H1 (cell line): ENCODE measurements around the gene DTNB. TPM values are rescaled to one million over a fixed set of nuclear protein-coding genes. Genes with fewer than 3 reads are reported as not detected.

Experiments
- CTCF ChIA-PET: fragments of 300-600 bp; sonication (Branson Sonifier 250); formaldehyde crosslinking; loops from one replicate; lab custom pipeline; 2021; ENCODE audit not compliant: partially characterized antibody; lab: Charles Lee
- POLR2A ChIA-PET: fragments of 300-600 bp; sonication (Branson Sonifier 250); formaldehyde crosslinking; loops from one replicate; lab custom pipeline; 2021; ENCODE audit warnings: inconsistent platforms; ENCODE audit not compliant: partially characterized antibody; lab: Charles Lee
- DNase-seq, 2 experiments: peaks; one replicate each; pipeline versions ENCODE4 v3.0.0 to v3.0.0-alpha.2; 2010 to 2022; ENCODE audit warnings: low spot score in 2 of 2, low read depth in 1 of 2, mixed read lengths in 1 of 2
- FAIRE-seq: peaks from 2 replicates; lab custom pipeline; 2011; peaks lifted over from hg19 to GRCh38; lab: Jason Lieb, UNC
- H2AFZ ChIP-seq: 2 replicates; pipeline ENCODE4 v1.8.1; 2012; ENCODE audit warnings: low read length, inconsistent platforms
- H2AK5ac ChIP-seq: 2 replicates; pipeline ENCODE4 v1.6.1; 2013; ENCODE audit warnings: low read depth, low read length
- H2BK120ac ChIP-seq: replicated peaks from 2 replicates; pipeline ENCODE3; 2013; ENCODE audit warnings: low read depth, low read length, inconsistent platforms
- H2BK12ac ChIP-seq: 2 replicates; pipeline ENCODE4 v1.6.1; 2013; ENCODE audit warnings: low read depth, low read length
- H2BK15ac ChIP-seq: 2 replicates; pipeline ENCODE4 v1.6.1; 2013; ENCODE audit warnings: low read length
- H2BK20ac ChIP-seq: 2 replicates; pipeline ENCODE4 v1.6.1; 2013; ENCODE audit warnings: low read length
- H2BK5ac ChIP-seq: 2 replicates; pipeline ENCODE4 v1.6.1; 2013; ENCODE audit warnings: low read depth, low read length
- H3K14ac ChIP-seq: 2 replicates; pipeline ENCODE4 v1.6.1; 2013; ENCODE audit warnings: inconsistent platforms; ENCODE audit not compliant: insufficient read length
- H3K18ac ChIP-seq: 2 replicates; pipeline ENCODE4 v1.6.1; 2013; ENCODE audit warnings: low read length; ENCODE audit errors: extremely low read depth
- H3K23ac ChIP-seq: 2 replicates; pipeline ENCODE4 v1.6.1; 2013; ENCODE audit warnings: inconsistent platforms; ENCODE audit not compliant: insufficient read length
- H3K23me2 ChIP-seq: 2 replicates; pipeline ENCODE4 v1.6.1; 2013; ENCODE audit warnings: low read depth, low read length
- H3K27ac ChIP-seq: 2 replicates; pipeline ENCODE4 v1.6.1; 2011; ENCODE audit warnings: low read depth, low read length, inconsistent platforms
- H3K27me3 ChIP-seq, 4 experiments: replicated peaks in 1 of 4; 1 replicate in 1 of 4; 2 replicates in 3 of 4; pipeline versions ENCODE4 v1.6.1 to v1.8.1; 2011 to 2013; ENCODE audit warnings: low read length in 3 of 4, mild to moderate bottlenecking in 3 of 4, inconsistent platforms in 2 of 4, mixed read lengths in 2 of 4, moderate library complexity in 1 of 4; ENCODE audit not compliant: control insufficient read depth in 3 of 4, insufficient read depth in 3 of 4; ENCODE audit errors: extremely low read depth in 1 of 4
- H3K36me3 ChIP-seq, 4 experiments: 2 replicates each; pipeline versions ENCODE4 v1.6.1 to v1.8.1; 2011 to 2013; ENCODE audit warnings: mild to moderate bottlenecking in 4 of 4, low read length in 3 of 4, moderate library complexity in 2 of 4, control low read depth in 1 of 4, inconsistent platforms in 1 of 4; ENCODE audit not compliant: insufficient read depth in 4 of 4, control insufficient read depth in 2 of 4
- H3K4ac ChIP-seq: replicated peaks from 2 replicates; pipeline ENCODE3; 2013; ENCODE audit warnings: low read length, low read depth, mixed read lengths, inconsistent platforms; ENCODE audit not compliant: insufficient read length
- H3K4me1 ChIP-seq, 4 experiments: replicated peaks in 1 of 4; 1 replicate in 1 of 4; 2 replicates in 3 of 4; pipeline versions ENCODE4 v1.6.1 to v1.8.1; 2011 to 2013; ENCODE audit warnings: low read length in 3 of 4, inconsistent platforms in 2 of 4, mixed read lengths in 1 of 4; ENCODE audit not compliant: insufficient read depth in 4 of 4, control insufficient read depth in 3 of 4
- H3K4me2 ChIP-seq, 2 experiments: 2 replicates each; pipeline versions ENCODE4 v1.6.1 to v1.8.1; 2011 to 2013; ENCODE audit warnings: low read depth in 2 of 2, low read length in 2 of 2, control low read depth in 1 of 2, inconsistent platforms in 1 of 2, mild to moderate bottlenecking in 1 of 2; ENCODE audit not compliant: insufficient read depth in 1 of 2
- H3K4me3 ChIP-seq, 4 experiments: fragments of 200-600, 300-600 bp in 1 of 4; sonication (generic), shearing (Covaris generic), sonication (Bioruptor Twin) in 1 of 4; 2 replicates each; pipeline versions ENCODE4 v1.5.1 to v1.8.1; 2011 to 2016; ENCODE audit warnings: low read length in 4 of 4, low read depth in 3 of 4, control low read depth in 2 of 4, inconsistent platforms in 2 of 4, mild to moderate bottlenecking in 2 of 4, mixed read lengths in 1 of 4, moderate library complexity in 1 of 4; ENCODE audit not compliant: insufficient read depth in 2 of 4; ENCODE audit errors: extremely low read depth in 1 of 4
- H3K56ac ChIP-seq: replicated peaks from 2 replicates; pipeline ENCODE3; 2013; ENCODE audit warnings: low read depth, mild to moderate bottlenecking, mixed read lengths, low read length, inconsistent platforms; ENCODE audit not compliant: insufficient read length
- H3K79me1 ChIP-seq: 2 replicates; pipeline ENCODE4 v1.6.1; 2013; ENCODE audit warnings: low read depth, low read length, control low read depth
- H3K79me2 ChIP-seq, 2 experiments: 2 replicates each; pipeline versions ENCODE4 v1.6.1 to v1.8.1; 2012 to 2013; ENCODE audit warnings: low read length in 2 of 2, mild to moderate bottlenecking in 2 of 2, inconsistent platforms in 1 of 2; ENCODE audit not compliant: insufficient read depth in 2 of 2, control insufficient read depth in 1 of 2
- H3K9ac ChIP-seq, 4 experiments: replicated peaks in 1 of 4; 1 replicate in 1 of 4; 2 replicates in 3 of 4; pipeline versions ENCODE4 v1.6.1 to v1.8.1; 2011 to 2013; ENCODE audit warnings: low read depth in 3 of 4, low read length in 3 of 4, control low read depth in 2 of 4, mild to moderate bottlenecking in 2 of 4, moderate library complexity in 2 of 4, inconsistent platforms in 1 of 4; ENCODE audit errors: extremely low read depth in 1 of 4
- H3K9me3 ChIP-seq, 2 experiments: 2 replicates each; pipeline versions ENCODE4 v1.6.1 to v1.8.1; 2012 to 2013; ENCODE audit warnings: mild to moderate bottlenecking in 2 of 2, moderate library complexity in 2 of 2, control low read depth in 1 of 2, inconsistent platforms in 1 of 2, low read depth in 1 of 2, low read length in 1 of 2, mixed read lengths in 1 of 2; ENCODE audit not compliant: insufficient read depth in 2 of 2
- H4K20me1 ChIP-seq, 2 experiments: replicated peaks in 1 of 2; 2 replicates each; pipeline versions ENCODE3 to v1.8.1; 2011 to 2013; ENCODE audit warnings: inconsistent platforms in 2 of 2, low read length in 2 of 2, mild to moderate bottlenecking in 1 of 2; ENCODE audit not compliant: insufficient read depth in 2 of 2, control insufficient read depth in 1 of 2
- H4K5ac ChIP-seq: 2 replicates; pipeline ENCODE4 v1.6.1; 2013; ENCODE audit warnings: low read length, low read depth, mixed read lengths, inconsistent platforms; ENCODE audit not compliant: insufficient read length
- H4K8ac ChIP-seq: 2 replicates; pipeline ENCODE4 v1.8.0; 2013; ENCODE audit warnings: mild to moderate bottlenecking, moderate library complexity, low read length, inconsistent platforms; ENCODE audit not compliant: insufficient read depth; ENCODE audit errors: extremely low read depth
- H4K91ac ChIP-seq: replicated peaks from 2 replicates; pipeline ENCODE3; 2013; ENCODE audit warnings: low read length, mixed read lengths, inconsistent platforms; ENCODE audit not compliant: insufficient read length
- ASH2L ChIP-seq: fragments of 200-600, 300-600 bp; sonication (generic); IDR thresholded peaks from one replicate; pipeline ENCODE4 v1.7.1; 2017; ENCODE audit warnings: low read length
- BCL11A ChIP-seq, 2 experiments: IDR thresholded peaks; one replicate each; pipeline ENCODE4 v1.6.1; 2011; ENCODE audit warnings: low read depth in 2 of 2, low read length in 2 of 2, mild to moderate bottlenecking in 2 of 2
- CREB1 ChIP-seq: IDR thresholded peaks from 2 replicates; pipeline ENCODE4 v1.6.1; 2012; ENCODE audit warnings: inconsistent platforms
- EP300 ChIP-seq, 2 experiments: IDR thresholded peaks; 1 replicate in 1 of 2; 2 replicates in 1 of 2; pipeline ENCODE4 v1.6.1; 2011 to 2012; ENCODE audit warnings: low read depth in 2 of 2, low read length in 2 of 2, mild to moderate bottlenecking in 2 of 2, borderline replicate concordance in 1 of 2, inconsistent platforms in 1 of 2, moderate library complexity in 1 of 2
- KDM4A ChIP-seq: IDR thresholded peaks from one replicate; pipeline ENCODE4 v1.7.1; 2012; ENCODE audit warnings: low read depth, mild to moderate bottlenecking, moderate library complexity, low read length, inconsistent platforms; ENCODE audit not compliant: severe bottlenecking
- NANOG ChIP-seq: IDR thresholded peaks from 2 replicates; pipeline ENCODE4 v1.6.1; 2011; ENCODE audit warnings: low read length, low read depth, mild to moderate bottlenecking, inconsistent platforms; ENCODE audit not compliant: insufficient read depth, poor library complexity, severe bottlenecking
- POU5F1 ChIP-seq: IDR thresholded peaks from 2 replicates; pipeline ENCODE4 v1.6.1; 2011; ENCODE audit warnings: low read depth, mild to moderate bottlenecking, low read length, moderate library complexity
- RXRA ChIP-seq: IDR thresholded peaks from 2 replicates; pipeline ENCODE4 v1.6.1; 2011; ENCODE audit warnings: low read depth, mild to moderate bottlenecking, low read length, moderate library complexity; ENCODE audit not compliant: insufficient read depth
- SRF ChIP-seq: IDR thresholded peaks from 2 replicates; pipeline ENCODE4 v1.6.1; 2011; ENCODE audit warnings: mild to moderate bottlenecking, low read depth, low read length, moderate library complexity
- SUZ12 ChIP-seq: fragments of 200-600 bp; sonication (generic); IDR thresholded peaks from 2 replicates; pipeline ENCODE4 v1.6.1; 2012; ENCODE audit warnings: mild to moderate bottlenecking, inconsistent platforms, low read length, moderate library complexity, mixed read lengths
- TAF7 ChIP-seq: optimal IDR thresholded peaks from 2 replicates; pipeline ENCODE3; 2011; ENCODE audit warnings: low read depth, mild to moderate bottlenecking, inconsistent platforms, low read length, moderate library complexity, borderline replicate concordance
- WGBS, 2 experiments: shearing (Covaris generic) in 1 of 2; methylation state at CpG; one replicate each; pipeline versions ENCODE4 v1.1.6 to v1.1.7; 2013 to 2015; ENCODE audit warnings: low lambda C conversion rate in 2 of 2, mixed read lengths in 2 of 2, inconsistent platforms in 1 of 2, low coverage in 1 of 2, missing lambda C conversion rate in 1 of 2; ENCODE audit not compliant: insufficient replicate concordance in 2 of 2, insufficient coverage in 1 of 2, insufficient read length in 1 of 2; ENCODE audit errors: extremely low coverage in 1 of 2, missing lambda C conversion rate in 1 of 2; 5-methylcytosine and 5-hydroxymethylcytosine counted together
- polyA plus RNA-seq, 7 experiments: library from polyadenylated mRNA; depleted of rRNA in 3 of 7; stranded (reverse) in 5 of 7; unstranded in 2 of 7; fragments of >200 nt in 5 of 7; fragments of 200-250 nt in 2 of 7; gene quantifications; 1 replicate in 5 of 7; 2 replicates in 1 of 7; 4 replicates in 1 of 7; pipeline versions ENCODE4 v1.2.1 to v1.2.3, GENCODE V29; 2011 to 2013; ENCODE audit warnings: missing spikeins in 2 of 7, mixed read lengths in 2 of 7
- total RNA-seq: library from RNA; stranded (reverse); fragmentation: NEBNext Ultra II Directional; extraction: Animal tissue kit (Norgen Biotek cat#: 25700); gene quantifications from 2 replicates; pipeline ENCODE4 v1.2.1, GENCODE V29; 2021
- TF ChIP-seq, protein P1 (sequence below): IDR thresholded peaks from 2 replicates; pipeline ENCODE4 v1.6.1; 2012; ENCODE audit warnings: inconsistent platforms

The DTNB gene
- total and polyA plus RNA-seq, 2 of the 8 experiments (the other 6 are each of a cell fraction or from before 2014, with no cell fraction given), result 39.6 to 49.5 TPM

DNA sequence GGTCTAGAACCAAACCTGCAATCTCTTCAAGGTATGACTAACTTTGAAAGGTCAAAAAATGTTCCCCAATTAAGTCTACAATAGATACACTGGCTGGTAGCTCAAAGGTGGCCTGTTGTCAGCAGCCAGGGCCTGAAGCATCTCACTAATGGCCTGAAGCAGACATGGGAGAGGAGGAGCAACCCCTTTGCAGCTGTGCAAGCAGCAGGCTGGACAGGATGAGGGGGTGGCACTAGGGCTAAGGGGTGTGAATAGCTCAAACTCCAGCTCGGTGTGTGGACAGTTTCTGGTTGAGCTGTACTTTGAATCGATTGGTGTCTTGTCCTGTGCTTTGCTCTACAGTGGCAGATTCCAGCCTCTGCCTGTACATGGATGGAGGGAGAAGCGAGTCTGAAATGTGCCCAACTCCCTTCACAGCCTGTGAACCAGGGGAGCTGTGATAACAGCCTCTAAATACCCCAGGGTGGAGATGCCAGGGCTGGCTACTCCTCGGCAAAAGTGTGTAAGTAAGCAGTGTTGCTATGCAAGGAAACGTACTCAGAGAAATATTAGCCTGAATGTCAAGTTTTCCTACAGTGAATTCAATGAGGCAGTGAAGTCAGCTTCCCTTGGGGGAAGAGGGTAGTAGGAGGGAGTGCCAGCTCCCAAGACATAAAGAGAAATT, 34.7 kb upstream of the DTNB start:
- peaks cover 0 to 5% of the 10 kb centered on the region in 2 experiments; a peak in 1 of 4 replicates for H3K9me3 ChIP-seq
- H2BK5ac ChIP-seq, result no peak overlapping the region
- ChIA-PET CTCF (interaction anchor here (1.3 to 5.2 kb wide), 4 partner anchors 8 to 100 kb away, joined by 3 to 46 read pairs (median 10); no protein-coding TSS in a partner anchor), POLR2A (no interaction called here)
- H4K5ac ChIP-seq, result no peak overlapping the region
- WGBS, 2 experiments, result 78% methylated on average over 5 of the region's 5 CpGs; no CpG with 5 or more reads in 1 of the 2 experiments
- no peaks in the 10 kb centered on the region for H3K4me1 ChIP-seq
- H3K4me2 ChIP-seq, result no peak overlapping the region
- H3K79me1 ChIP-seq, result no peaks in the 10 kb centered on the region
- H2BK15ac ChIP-seq, result 0 out of 2 replicates have a peak overlapping the region, but pooled peaks have one; percentile 72
- H3K23ac ChIP-seq, result no peak overlapping the region
- H3K4me3 ChIP-seq, result no peak overlapping the region
- H2BK20ac ChIP-seq, result no peak overlapping the region
- peak overlapping the region; percentile 53; the same call in 1 of the 2 replicates for H2AFZ ChIP-seq
- H3K4ac ChIP-seq, result no peak overlapping the region
- H3K9ac ChIP-seq, result no peak overlapping the region
- no peak overlapping the region for H2BK120ac ChIP-seq
- H3K18ac ChIP-seq, result no peak overlapping the region
- H3K56ac ChIP-seq, result no peak overlapping the region
- no peak overlapping the region for H4K91ac ChIP-seq
- no peaks in the 10 kb centered on the region for H3K79me2 ChIP-seq
- no peaks in the 10 kb centered on the region for H3K36me3 ChIP-seq
- no peaks in the 10 kb centered on the region for H3K27me3 ChIP-seq
- DNase-seq (no peak), FAIRE-seq (no peak)
- no peak overlapping the region for H2BK12ac ChIP-seq
- H3K27ac ChIP-seq, result no peak overlapping the region
- H4K20me1 ChIP-seq, result no peaks in the 10 kb centered on the region
- H3K14ac ChIP-seq, result no peak overlapping the region
- H2AK5ac ChIP-seq, result no peak overlapping the region
- H4K8ac ChIP-seq, result no peak overlapping the region
- no peaks in the 10 kb centered on the region for H3K23me2 ChIP-seq
- TF ChIP-seq ASH2L (no peak), EP300 (IDR thresholded peaks at IDR 0.05; ENCODE audit: borderline replicate concordance in 1 of 2, low read depth in 2 of 2, low read length in 2 of 2) (no peak), POU5F1 (no peak), SUZ12 (no peak), TAF7 (no peak), SRF (no peak), BCL11A (IDR thresholded peaks at IDR 0.05; ENCODE audit: low read depth in 2 of 2, low read length in 2 of 2) (no peak), NANOG (no peak), KDM4A (no peak), CREB1 (no peak), RXRA (no peak)
- TF ChIP-seq, protein P1, sequence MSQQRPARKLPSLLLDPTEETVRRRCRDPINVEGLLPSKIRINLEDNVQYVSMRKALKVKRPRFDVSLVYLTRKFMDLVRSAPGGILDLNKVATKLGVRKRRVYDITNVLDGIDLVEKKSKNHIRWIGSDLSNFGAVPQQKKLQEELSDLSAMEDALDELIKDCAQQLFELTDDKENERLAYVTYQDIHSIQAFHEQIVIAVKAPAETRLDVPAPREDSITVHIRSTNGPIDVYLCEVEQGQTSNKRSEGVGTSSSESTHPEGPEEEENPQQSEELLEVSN, result no peak
